C4-2B (cell line): Measurements from ENCODE around the gene TCF21.
A peak's percentile ranks its signal among the peaks of the same experiment; 100 is the strongest.

ENCODE experiments used
- H3K27ac ChIP-seq: fragments of 450-650 bp; 2 replicates; pipeline ENCODE4 v1.5.1; 2017
- CTCF ChIP-seq: fragments of 450-650 bp; conservative IDR thresholded peaks from 2 replicates; pipeline ENCODE4 v1.5.1; 2017; ENCODE audit warnings: mild to moderate bottlenecking
- ZFX ChIP-seq: fragments of 450-650 bp; IDR thresholded peaks from 2 replicates; pipeline ENCODE4 v1.6.1; 2017

Gene TCF21

GRCh38 chr6:133888929-133889556, at the start of gene TCF21:
TCF21 (plus strand) TSS chr6:133889113; CDS start chr6:133889398, 285 bp downstream.
- TF ChIP-seq CTCF = no peak
- TF ChIP-seq ZFX = no peak
- H3K27ac ChIP-seq = no peak within 1 kb of the TSS

GRCh38 chr6:133841176-133841575, 47.7 kb upstream of the TCF21 start:
- H3K27ac ChIP-seq = no peak overlapping the region
- TF ChIP-seq CTCF = no peak
- TF ChIP-seq ZFX = no peak

GRCh38 chr6:133843098-133843497, 45.8 kb upstream of the TCF21 start:
- TF ChIP-seq ZFX = no peak
- TF ChIP-seq CTCF = no peak

GRCh38 chr6:133844709-133845108, 44.2 kb upstream of the TCF21 start:
- TF ChIP-seq ZFX (no peak), CTCF (no peak)
- H3K27ac ChIP-seq = no peak overlapping the region

More at GRCh38 chr6:133843098-133843497, 45.8 kb upstream of the TCF21 start:
- no peak overlapping the region for H3K27ac ChIP-seq

GRCh38 chr6:133854041-133854363, 34.9 kb upstream of the TCF21 start:
- no peak for TF ChIP-seq ZFX
- TF ChIP-seq CTCF = no peak
- no peak overlapping the region for H3K27ac ChIP-seq

GRCh38 chr6:133854364-133855275, 34.3 kb upstream of the TCF21 start:
- H3K27ac ChIP-seq = no peak overlapping the region
- no peak for TF ChIP-seq ZFX
- TF ChIP-seq CTCF = peak; percentile 8; the same call in 1 of the 2 replicates
